H1 (cell line): ENCODE results near the gene MAPK1. TPM values are rescaled to one million over a fixed set of nuclear protein-coding genes. Genes with fewer than 3 reads are reported as not detected.
A peak's percentile ranks its signal among the peaks of the same experiment; 100 is the strongest.

ENCODE experiments used
- CTCF ChIA-PET: fragments of 300-600 bp; sonication (Branson Sonifier 250); formaldehyde crosslinking; loops from one replicate; lab custom pipeline; 2021; ENCODE audit not compliant: partially characterized antibody; lab: Charles Lee
- POLR2A ChIA-PET: fragments of 300-600 bp; sonication (Branson Sonifier 250); formaldehyde crosslinking; loops from one replicate; lab custom pipeline; 2021; ENCODE audit warnings: inconsistent platforms; ENCODE audit not compliant: partially characterized antibody; lab: Charles Lee
- DNase-seq, 2 experiments: peaks; one replicate each; pipeline versions ENCODE4 v3.0.0 to v3.0.0-alpha.2; 2010 to 2022; ENCODE audit warnings: low spot score in 2 of 2, low read depth in 1 of 2, mixed read lengths in 1 of 2
- FAIRE-seq: peaks from 2 replicates; lab custom pipeline; 2011; peaks lifted over from hg19 to GRCh38; lab: Jason Lieb, UNC
- H2AFZ ChIP-seq: 2 replicates; pipeline ENCODE4 v1.8.1; 2012; ENCODE audit warnings: low read length, inconsistent platforms
- H2AK5ac ChIP-seq: 2 replicates; pipeline ENCODE4 v1.6.1; 2013; ENCODE audit warnings: low read depth, low read length
- H2BK120ac ChIP-seq: replicated peaks from 2 replicates; pipeline ENCODE3; 2013; ENCODE audit warnings: low read depth, low read length, inconsistent platforms
- H2BK12ac ChIP-seq: 2 replicates; pipeline ENCODE4 v1.6.1; 2013; ENCODE audit warnings: low read depth, low read length
- H2BK15ac ChIP-seq: 2 replicates; pipeline ENCODE4 v1.6.1; 2013; ENCODE audit warnings: low read length
- H2BK20ac ChIP-seq: 2 replicates; pipeline ENCODE4 v1.6.1; 2013; ENCODE audit warnings: low read length
- H2BK5ac ChIP-seq: 2 replicates; pipeline ENCODE4 v1.6.1; 2013; ENCODE audit warnings: low read depth, low read length
- H3K14ac ChIP-seq: 2 replicates; pipeline ENCODE4 v1.6.1; 2013; ENCODE audit warnings: inconsistent platforms; ENCODE audit not compliant: insufficient read length
- H3K18ac ChIP-seq: 2 replicates; pipeline ENCODE4 v1.6.1; 2013; ENCODE audit warnings: low read length; ENCODE audit errors: extremely low read depth
- H3K23ac ChIP-seq: 2 replicates; pipeline ENCODE4 v1.6.1; 2013; ENCODE audit warnings: inconsistent platforms; ENCODE audit not compliant: insufficient read length
- H3K23me2 ChIP-seq: 2 replicates; pipeline ENCODE4 v1.6.1; 2013; ENCODE audit warnings: low read depth, low read length
- H3K27ac ChIP-seq: 2 replicates; pipeline ENCODE4 v1.6.1; 2011; ENCODE audit warnings: low read depth, low read length, inconsistent platforms
- H3K27me3 ChIP-seq, 4 experiments: replicated peaks in 1 of 4; 1 replicate in 1 of 4; 2 replicates in 3 of 4; pipeline versions ENCODE4 v1.6.1 to v1.8.1; 2011 to 2013; ENCODE audit warnings: low read length in 3 of 4, mild to moderate bottlenecking in 3 of 4, inconsistent platforms in 2 of 4, mixed read lengths in 2 of 4, moderate library complexity in 1 of 4; ENCODE audit not compliant: control insufficient read depth in 3 of 4, insufficient read depth in 3 of 4; ENCODE audit errors: extremely low read depth in 1 of 4
- H3K36me3 ChIP-seq, 4 experiments: 2 replicates each; pipeline versions ENCODE4 v1.6.1 to v1.8.1; 2011 to 2013; ENCODE audit warnings: mild to moderate bottlenecking in 4 of 4, low read length in 3 of 4, moderate library complexity in 2 of 4, control low read depth in 1 of 4, inconsistent platforms in 1 of 4; ENCODE audit not compliant: insufficient read depth in 4 of 4, control insufficient read depth in 2 of 4
- H3K4ac ChIP-seq: replicated peaks from 2 replicates; pipeline ENCODE3; 2013; ENCODE audit warnings: low read length, low read depth, mixed read lengths, inconsistent platforms; ENCODE audit not compliant: insufficient read length
- H3K4me1 ChIP-seq, 4 experiments: replicated peaks in 1 of 4; 1 replicate in 1 of 4; 2 replicates in 3 of 4; pipeline versions ENCODE4 v1.6.1 to v1.8.1; 2011 to 2013; ENCODE audit warnings: low read length in 3 of 4, inconsistent platforms in 2 of 4, mixed read lengths in 1 of 4; ENCODE audit not compliant: insufficient read depth in 4 of 4, control insufficient read depth in 3 of 4
- H3K4me2 ChIP-seq, 2 experiments: 2 replicates each; pipeline versions ENCODE4 v1.6.1 to v1.8.1; 2011 to 2013; ENCODE audit warnings: low read depth in 2 of 2, low read length in 2 of 2, control low read depth in 1 of 2, inconsistent platforms in 1 of 2, mild to moderate bottlenecking in 1 of 2; ENCODE audit not compliant: insufficient read depth in 1 of 2
- H3K4me3 ChIP-seq, 4 experiments: fragments of 200-600, 300-600 bp in 1 of 4; sonication (generic), shearing (Covaris generic), sonication (Bioruptor Twin) in 1 of 4; 2 replicates each; pipeline versions ENCODE4 v1.5.1 to v1.8.1; 2011 to 2016; ENCODE audit warnings: low read length in 4 of 4, low read depth in 3 of 4, control low read depth in 2 of 4, inconsistent platforms in 2 of 4, mild to moderate bottlenecking in 2 of 4, mixed read lengths in 1 of 4, moderate library complexity in 1 of 4; ENCODE audit not compliant: insufficient read depth in 2 of 4; ENCODE audit errors: extremely low read depth in 1 of 4
- H3K56ac ChIP-seq: replicated peaks from 2 replicates; pipeline ENCODE3; 2013; ENCODE audit warnings: low read depth, mild to moderate bottlenecking, mixed read lengths, low read length, inconsistent platforms; ENCODE audit not compliant: insufficient read length
- H3K79me1 ChIP-seq: 2 replicates; pipeline ENCODE4 v1.6.1; 2013; ENCODE audit warnings: low read depth, low read length, control low read depth
- H3K79me2 ChIP-seq, 2 experiments: 2 replicates each; pipeline versions ENCODE4 v1.6.1 to v1.8.1; 2012 to 2013; ENCODE audit warnings: low read length in 2 of 2, mild to moderate bottlenecking in 2 of 2, inconsistent platforms in 1 of 2; ENCODE audit not compliant: insufficient read depth in 2 of 2, control insufficient read depth in 1 of 2
- H3K9ac ChIP-seq, 4 experiments: replicated peaks in 1 of 4; 1 replicate in 1 of 4; 2 replicates in 3 of 4; pipeline versions ENCODE4 v1.6.1 to v1.8.1; 2011 to 2013; ENCODE audit warnings: low read depth in 3 of 4, low read length in 3 of 4, control low read depth in 2 of 4, mild to moderate bottlenecking in 2 of 4, moderate library complexity in 2 of 4, inconsistent platforms in 1 of 4; ENCODE audit errors: extremely low read depth in 1 of 4
- H3K9me3 ChIP-seq, 2 experiments: 2 replicates each; pipeline versions ENCODE4 v1.6.1 to v1.8.1; 2012 to 2013; ENCODE audit warnings: mild to moderate bottlenecking in 2 of 2, moderate library complexity in 2 of 2, control low read depth in 1 of 2, inconsistent platforms in 1 of 2, low read depth in 1 of 2, low read length in 1 of 2, mixed read lengths in 1 of 2; ENCODE audit not compliant: insufficient read depth in 2 of 2
- H4K20me1 ChIP-seq, 2 experiments: replicated peaks in 1 of 2; 2 replicates each; pipeline versions ENCODE3 to v1.8.1; 2011 to 2013; ENCODE audit warnings: inconsistent platforms in 2 of 2, low read length in 2 of 2, mild to moderate bottlenecking in 1 of 2; ENCODE audit not compliant: insufficient read depth in 2 of 2, control insufficient read depth in 1 of 2
- H4K5ac ChIP-seq: 2 replicates; pipeline ENCODE4 v1.6.1; 2013; ENCODE audit warnings: low read length, low read depth, mixed read lengths, inconsistent platforms; ENCODE audit not compliant: insufficient read length
- H4K8ac ChIP-seq: 2 replicates; pipeline ENCODE4 v1.8.0; 2013; ENCODE audit warnings: mild to moderate bottlenecking, moderate library complexity, low read length, inconsistent platforms; ENCODE audit not compliant: insufficient read depth; ENCODE audit errors: extremely low read depth
- H4K91ac ChIP-seq: replicated peaks from 2 replicates; pipeline ENCODE3; 2013; ENCODE audit warnings: low read length, mixed read lengths, inconsistent platforms; ENCODE audit not compliant: insufficient read length
- ASH2L ChIP-seq: fragments of 200-600, 300-600 bp; sonication (generic); IDR thresholded peaks from one replicate; pipeline ENCODE4 v1.7.1; 2017; ENCODE audit warnings: low read length
- BACH1 ChIP-seq: IDR thresholded peaks from 2 replicates; pipeline ENCODE4 v1.6.1; 2012; ENCODE audit warnings: low read length, improper control_type of control experiment
- CHD2 ChIP-seq: IDR thresholded peaks from 2 replicates; pipeline ENCODE4 v1.6.1; 2012; ENCODE audit warnings: low read length, improper control_type of control experiment
- EGR1 ChIP-seq: IDR thresholded peaks from 2 replicates; pipeline ENCODE4 v1.6.1; 2011; ENCODE audit warnings: low read depth, low read length, borderline replicate concordance
- MAFK ChIP-seq: IDR thresholded peaks from 2 replicates; pipeline ENCODE4 v1.6.1; 2012; ENCODE audit warnings: low read depth, mild to moderate bottlenecking, improper control_type of control experiment, low read length
- NRF1 ChIP-seq: IDR thresholded peaks from 2 replicates; pipeline ENCODE4 v1.6.1; 2011; ENCODE audit warnings: mild to moderate bottlenecking, low read depth, low read length, improper control_type of control experiment
- POU5F1 ChIP-seq: IDR thresholded peaks from 2 replicates; pipeline ENCODE4 v1.6.1; 2011; ENCODE audit warnings: low read depth, mild to moderate bottlenecking, low read length, moderate library complexity
- SIX5 ChIP-seq: IDR thresholded peaks from 2 replicates; pipeline ENCODE4 v1.6.1; 2011; ENCODE audit warnings: mild to moderate bottlenecking, low read depth, low read length
- SP2 ChIP-seq: IDR thresholded peaks from 2 replicates; pipeline ENCODE4 v1.6.1; 2012; ENCODE audit warnings: mild to moderate bottlenecking, low read length, inconsistent platforms
- TCF12 ChIP-seq: IDR thresholded peaks from 2 replicates; pipeline ENCODE4 v1.6.1; 2011; ENCODE audit warnings: low read depth, mild to moderate bottlenecking, low read length
- WGBS, 2 experiments: shearing (Covaris generic) in 1 of 2; methylation state at CpG; one replicate each; pipeline versions ENCODE4 v1.1.6 to v1.1.7; 2013 to 2015; ENCODE audit warnings: low lambda C conversion rate in 2 of 2, mixed read lengths in 2 of 2, inconsistent platforms in 1 of 2, low coverage in 1 of 2, missing lambda C conversion rate in 1 of 2; ENCODE audit not compliant: insufficient replicate concordance in 2 of 2, insufficient coverage in 1 of 2, insufficient read length in 1 of 2; ENCODE audit errors: extremely low coverage in 1 of 2, missing lambda C conversion rate in 1 of 2; 5-methylcytosine and 5-hydroxymethylcytosine counted together
- polyA plus RNA-seq, 7 experiments: library from polyadenylated mRNA; depleted of rRNA in 3 of 7; stranded (reverse) in 5 of 7; unstranded in 2 of 7; fragments of >200 nt in 5 of 7; fragments of 200-250 nt in 2 of 7; gene quantifications; 1 replicate in 5 of 7; 2 replicates in 1 of 7; 4 replicates in 1 of 7; pipeline versions ENCODE4 v1.2.1 to v1.2.3, GENCODE V29; 2011 to 2013; ENCODE audit warnings: missing spikeins in 2 of 7, mixed read lengths in 2 of 7
- total RNA-seq: library from RNA; stranded (reverse); fragmentation: NEBNext Ultra II Directional; extraction: Animal tissue kit (Norgen Biotek cat#: 25700); gene quantifications from 2 replicates; pipeline ENCODE4 v1.2.1, GENCODE V29; 2021
- TF ChIP-seq, protein P1 (sequence below): IDR thresholded peaks from 2 replicates; pipeline ENCODE4 v1.6.1; 2012; ENCODE audit warnings: inconsistent platforms

Gene MAPK1
- total and polyA plus RNA-seq, 2 of the 8 experiments (the other 6 are each of a cell fraction or from before 2014, with no cell fraction given) = 28.1 to 101 TPM

DNA sequence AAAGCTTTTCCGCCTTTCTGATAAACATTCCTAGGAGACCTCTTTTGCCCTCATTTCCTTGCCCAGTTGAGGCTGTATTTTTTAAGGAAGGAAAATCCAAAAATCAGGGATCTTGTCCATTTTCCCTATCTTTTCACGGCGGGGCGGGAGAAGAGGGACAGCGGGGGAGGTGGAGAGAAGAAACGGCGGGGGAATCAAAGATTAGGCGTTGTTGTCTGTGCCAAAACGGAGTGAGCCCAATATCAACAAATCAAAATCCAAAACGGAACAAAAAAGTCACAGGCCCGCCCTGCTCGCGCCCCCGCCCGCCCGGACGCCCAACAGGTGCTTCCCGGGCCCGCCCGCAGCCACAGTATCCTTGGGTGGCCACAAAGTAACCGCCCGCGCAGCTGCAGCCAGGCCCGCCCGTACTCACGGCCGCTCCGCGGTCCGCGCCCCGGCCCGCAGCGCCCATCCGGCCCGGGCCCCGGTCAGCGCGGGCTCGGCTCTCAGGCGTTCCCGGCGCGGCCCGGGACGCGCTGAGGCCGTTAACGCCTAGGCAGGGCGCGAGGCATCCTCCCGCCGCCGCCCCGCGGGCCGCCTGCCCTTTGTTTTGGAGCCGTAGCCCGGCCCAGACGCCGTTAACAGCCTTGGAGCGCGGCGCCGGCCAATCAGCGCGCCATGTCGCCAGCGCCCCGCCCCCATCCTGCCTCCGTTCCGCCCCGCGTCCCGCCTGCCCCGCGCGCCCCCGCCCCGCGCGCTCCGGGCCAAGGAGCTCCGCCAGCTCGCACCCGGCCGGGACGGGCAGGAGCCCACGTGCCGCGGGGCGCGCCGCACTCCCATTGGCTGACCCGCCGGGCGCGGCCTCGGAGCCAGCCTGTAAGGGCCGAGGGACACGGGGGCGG lies 132.0 kb downstream of the MAPK1 start, which contains the start of gene YPEL1:
TSS of gene YPEL1 (minus strand) at position 595 of the 884 bp plus-strand sequence. CDS start 25,050 bp downstream, outside the sequence.
- H2AFZ ChIP-seq = peak within 1 kb of the TSS; percentile 59; the same call in 1 of the 2 replicates
- FAIRE-seq = no peak
- H2BK5ac ChIP-seq = no peak within 1 kb of the TSS
- peak within 1 kb of the TSS; percentile 89 for H4K91ac ChIP-seq
- H3K4me2 ChIP-seq = peak within 1 kb of the TSS; percentile 76 to 97
- H3K9ac ChIP-seq = peak within 1 kb of the TSS; percentile 42 to 83 (median 74)
- peak within 1 kb of the TSS; percentile 40 for H3K14ac ChIP-seq
- peaks cover 0 to 15% (median 6%) of the 10 kb centered on the region in 4 experiments; a peak in 2 of 7 replicates for H3K27me3 ChIP-seq
- peaks cover 0 to 5% of the 10 kb centered on the region in 2 experiments for H4K20me1 ChIP-seq
- POLR2A ChIA-PET = interaction anchor here (0.6 to 1.8 kb wide), 16 partner anchors 9 to 217 kb away, joined by 3 to 10 read pairs (median 4); partner anchors contain the start of gene PPM1F
- peak within 1 kb of the TSS; percentile 87; the same call in 1 of the 2 replicates for H3K27ac ChIP-seq
- DNase-seq = peak; percentile 86 to 98
- no peaks in the 10 kb centered on the region for H3K36me3 ChIP-seq
- no peaks in the 10 kb centered on the region for H3K9me3 ChIP-seq
- H2AK5ac ChIP-seq = no peak within 1 kb of the TSS
- peaks cover 0 to 6% (median 3%) of the 10 kb centered on the region in 4 experiments; a peak in 3 of 7 replicates for H3K4me1 ChIP-seq
- no peaks in the 10 kb centered on the region for H3K79me2 ChIP-seq
- CTCF ChIA-PET = interaction anchor here (0.9 to 1.0 kb wide), 2 partner anchors 9 to 12 kb away, joined by 3 read pairs; no protein-coding TSS in a partner anchor
- peak within 1 kb of the TSS; percentile 65 for H3K4ac ChIP-seq
- peak within 1 kb of the TSS; percentile 98; the same call in 1 of the 2 replicates for H2BK15ac ChIP-seq
- WGBS, 2 experiments = 1% methylated on average over 45 of the region's 102 CpGs; no CpG with 5 or more reads in 1 of the 2 experiments
- H3K18ac ChIP-seq = peak within 1 kb of the TSS; percentile 98
- H3K23ac ChIP-seq = no peak within 1 kb of the TSS
- peak within 1 kb of the TSS; percentile 91 for H4K5ac ChIP-seq
- no peaks in the 10 kb centered on the region for H3K79me1 ChIP-seq
- no peak within 1 kb of the TSS for H3K56ac ChIP-seq
- peak within 1 kb of the TSS; percentile 87 for H2BK120ac ChIP-seq
- H2BK20ac ChIP-seq = no peak within 1 kb of the TSS
- H3K4me3 ChIP-seq = peak within 1 kb of the TSS; percentile 58 to 76 (median 68)
- peak within 1 kb of the TSS; percentile 96; the same call in 1 of the 2 replicates for H4K8ac ChIP-seq
- H3K23me2 ChIP-seq = peaks cover 7% of the 10 kb centered on the region; the same call in 1 of the 2 replicates
- peak within 1 kb of the TSS; percentile 96; the same call in 1 of the 2 replicates for H2BK12ac ChIP-seq
- TF ChIP-seq CHD2 (peak; percentile 33; the same call in 1 of the 2 replicates), ASH2L (no peak), POU5F1 (no peak), MAFK (no peak), BACH1 (peak; percentile 65), TCF12 (no peak), NRF1 (no peak), SIX5 (no peak), SP2 (no peak), EGR1 (no peak)
- TF ChIP-seq, protein P1, sequence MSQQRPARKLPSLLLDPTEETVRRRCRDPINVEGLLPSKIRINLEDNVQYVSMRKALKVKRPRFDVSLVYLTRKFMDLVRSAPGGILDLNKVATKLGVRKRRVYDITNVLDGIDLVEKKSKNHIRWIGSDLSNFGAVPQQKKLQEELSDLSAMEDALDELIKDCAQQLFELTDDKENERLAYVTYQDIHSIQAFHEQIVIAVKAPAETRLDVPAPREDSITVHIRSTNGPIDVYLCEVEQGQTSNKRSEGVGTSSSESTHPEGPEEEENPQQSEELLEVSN = peak; percentile 98
